ENCODE data around the gene KIF26B.

DNA sequence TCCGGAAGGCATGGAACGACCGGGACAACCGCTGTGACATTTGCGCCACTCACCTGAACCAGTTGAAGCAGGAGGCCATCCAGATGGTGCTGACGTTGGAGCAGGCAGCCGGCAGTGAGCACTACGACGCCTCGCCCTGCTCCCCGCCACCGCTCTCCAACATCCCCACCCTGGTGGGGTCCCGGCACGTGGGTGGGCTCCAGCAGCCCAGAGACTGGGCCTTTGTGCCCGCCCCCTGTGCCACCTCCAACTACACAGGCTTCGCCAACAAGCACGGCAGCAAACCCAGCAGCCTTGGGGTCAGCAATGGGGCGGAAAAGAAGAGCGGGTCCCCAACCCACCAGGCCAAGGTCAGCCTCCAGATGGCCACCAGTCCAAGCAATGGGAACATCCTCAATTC is 212.1 kb downstream of the KIF26B start:
- TF ChIP-seq, protein P1, sequence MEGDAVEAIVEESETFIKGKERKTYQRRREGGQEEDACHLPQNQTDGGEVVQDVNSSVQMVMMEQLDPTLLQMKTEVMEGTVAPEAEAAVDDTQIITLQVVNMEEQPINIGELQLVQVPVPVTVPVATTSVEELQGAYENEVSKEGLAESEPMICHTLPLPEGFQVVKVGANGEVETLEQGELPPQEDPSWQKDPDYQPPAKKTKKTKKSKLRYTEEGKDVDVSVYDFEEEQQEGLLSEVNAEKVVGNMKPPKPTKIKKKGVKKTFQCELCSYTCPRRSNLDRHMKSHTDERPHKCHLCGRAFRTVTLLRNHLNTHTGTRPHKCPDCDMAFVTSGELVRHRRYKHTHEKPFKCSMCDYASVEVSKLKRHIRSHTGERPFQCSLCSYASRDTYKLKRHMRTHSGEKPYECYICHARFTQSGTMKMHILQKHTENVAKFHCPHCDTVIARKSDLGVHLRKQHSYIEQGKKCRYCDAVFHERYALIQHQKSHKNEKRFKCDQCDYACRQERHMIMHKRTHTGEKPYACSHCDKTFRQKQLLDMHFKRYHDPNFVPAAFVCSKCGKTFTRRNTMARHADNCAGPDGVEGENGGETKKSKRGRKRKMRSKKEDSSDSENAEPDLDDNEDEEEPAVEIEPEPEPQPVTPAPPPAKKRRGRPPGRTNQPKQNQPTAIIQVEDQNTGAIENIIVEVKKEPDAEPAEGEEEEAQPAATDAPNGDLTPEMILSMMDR (IDR thresholded peaks at IDR 0.05; ENCODE audit: low read length) = no peak
- no peak for TF ChIP-seq EZH2 (IDR thresholded peaks at IDR 0.05; ENCODE audit: borderline replicate concordance, low read length)
